HG03565 (cell line): Measurements from ENCODE around the gene MGLL.
"Not testable (repeated sequence)": the region's sequence is repeated elsewhere in the genome, so short reads cannot be mapped to it uniquely, and the experiment has no call there.

ENCODE experiments used
- ATAC-seq: cut with Tn5 transposase; IDR thresholded peaks from one replicate; pipeline ENCODE4 v1.9.1; 2021; ENCODE audit warnings: mild to moderate bottlenecking, moderate library complexity; ENCODE audit not compliant: unreplicated experiment

MGLL gene

GRCh38 chr3:127663151-127663550 lies 159.2 kb downstream of the MGLL start:
- no peak for ATAC-seq

- ATAC-seq, result no peak
Measured at GRCh38 chr3:127662001-127662469, 160.3 kb downstream of the MGLL start.

GRCh38 chr3:127661600-127661999 lies 160.7 kb downstream of the MGLL start:
- no peak for ATAC-seq

- ATAC-seq, result no peak
Measured at GRCh38 chr3:127660621-127661251, 161.6 kb downstream of the MGLL start.

GRCh38 chr3:127658234-127658633 lies 164.1 kb downstream of the MGLL start:
- ATAC-seq, result no peak

GRCh38 chr3:127656906-127657305 lies 165.4 kb downstream of the MGLL start:
- no peak for ATAC-seq

- ATAC-seq, result no peak
Measured at GRCh38 chr3:127655641-127656040, 166.7 kb downstream of the MGLL start.

- ATAC-seq, result not testable (repeated sequence)
Measured at GRCh38 chr3:127654993-127655392, 167.3 kb downstream of the MGLL start.

GRCh38 chr3:127654374-127654773 lies 167.9 kb downstream of the MGLL start:
- no peak for ATAC-seq

- no peak for ATAC-seq
Measured at GRCh38 chr3:127652246-127652995, 169.9 kb downstream of the MGLL start.

- ATAC-seq, result no peak
Measured at GRCh38 chr3:127651516-127652172, 170.7 kb downstream of the MGLL start.

GRCh38 chr3:127650236-127650635 lies 172.1 kb downstream of the MGLL start:
- no peak for ATAC-seq

- ATAC-seq, result no peak
Measured at GRCh38 chr3:127647845-127648204, 174.5 kb downstream of the MGLL start.

GRCh38 chr3:127647166-127647844 lies 175.0 kb downstream of the MGLL start:
- no peak for ATAC-seq

GRCh38 chr3:127646501-127647046 lies 175.7 kb downstream of the MGLL start:
- no peak for ATAC-seq

- ATAC-seq, result no peak
Measured at GRCh38 chr3:127645371-127646015, 176.8 kb downstream of the MGLL start.

GRCh38 chr3:127644641-127645370 lies 177.5 kb downstream of the MGLL start:
- ATAC-seq, result no peak

- no peak for ATAC-seq
Measured at GRCh38 chr3:127640042-127640355, 182.3 kb downstream of the MGLL start.

- no peak for ATAC-seq
Measured at GRCh38 chr3:127639173-127640041, 182.9 kb downstream of the MGLL start.
